HTERT RPE-1 (cell line): ENCODE results near the gene GRIN2A.

Experiments
- in situ Hi-C: fragments of 300-500 bp; cut with MboI; formaldehyde crosslinking; loops from 4 replicates; pipeline ENCODE4 v1.14.3; 2020; ENCODE audit warnings: low sequenced_read_pairs

The GRIN2A gene

DNA sequence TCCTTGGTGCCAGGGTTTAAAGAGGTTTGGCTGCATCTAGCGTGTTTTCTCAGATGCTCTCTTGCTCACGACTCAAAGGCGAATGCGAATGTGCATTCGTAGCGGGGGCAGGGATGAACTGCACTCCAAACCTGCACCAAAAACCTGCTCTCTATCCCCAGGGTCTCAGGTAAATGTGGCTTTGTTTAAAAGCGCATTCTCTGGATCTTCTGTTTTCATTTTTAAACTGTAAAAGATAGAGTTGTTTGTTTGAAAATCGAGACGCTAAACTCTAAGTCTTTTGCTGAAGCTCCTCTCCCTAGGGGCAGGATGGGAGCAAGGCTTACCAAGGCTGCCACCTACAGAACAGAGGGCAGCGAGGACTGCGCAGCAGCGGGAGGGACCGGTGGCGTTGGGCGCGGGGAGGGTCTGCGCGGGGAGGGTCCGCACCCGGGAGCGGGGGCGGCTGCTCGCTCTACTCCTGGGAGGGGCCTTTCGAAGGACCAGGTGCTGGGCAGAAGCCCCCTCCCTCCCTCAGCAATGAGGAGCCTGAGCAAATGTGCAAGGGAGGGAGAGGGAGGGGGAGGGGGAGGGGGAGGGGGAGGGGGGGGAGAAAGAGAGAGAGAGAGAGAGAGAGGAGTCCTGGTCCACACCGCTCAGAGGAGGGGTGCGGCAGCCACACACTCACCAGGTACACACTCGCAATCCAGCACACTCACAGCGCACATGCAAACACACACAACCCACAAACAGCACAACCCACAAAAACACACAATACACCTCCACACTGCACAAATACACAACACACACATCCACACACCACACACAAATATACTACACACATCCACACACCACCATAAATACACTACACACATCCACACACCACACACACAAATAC lies 142.8 kb downstream of the GRIN2A start:
- in situ Hi-C loops: no loop called here

DNA sequence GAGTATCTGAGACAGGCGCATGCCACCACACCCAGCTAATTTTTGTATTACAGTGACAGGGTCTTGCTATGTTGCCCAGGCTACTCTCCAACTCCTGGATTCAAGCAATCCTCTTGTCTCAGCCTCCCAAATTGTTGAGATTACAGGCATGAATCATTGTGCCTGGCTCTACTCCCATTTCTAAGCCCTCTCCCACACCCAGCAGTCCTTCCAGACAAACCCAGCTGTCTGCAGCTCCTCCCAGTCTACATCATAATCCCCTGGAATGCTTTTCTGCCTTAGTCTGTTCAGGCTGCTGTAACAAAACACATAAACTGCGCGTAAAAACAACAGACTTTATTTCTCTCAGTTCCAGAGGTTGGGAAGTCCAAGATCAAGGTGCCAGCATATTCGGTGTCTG lies 144.5 kb downstream of the GRIN2A start:
- in situ Hi-C loops: no loop called here

DNA sequence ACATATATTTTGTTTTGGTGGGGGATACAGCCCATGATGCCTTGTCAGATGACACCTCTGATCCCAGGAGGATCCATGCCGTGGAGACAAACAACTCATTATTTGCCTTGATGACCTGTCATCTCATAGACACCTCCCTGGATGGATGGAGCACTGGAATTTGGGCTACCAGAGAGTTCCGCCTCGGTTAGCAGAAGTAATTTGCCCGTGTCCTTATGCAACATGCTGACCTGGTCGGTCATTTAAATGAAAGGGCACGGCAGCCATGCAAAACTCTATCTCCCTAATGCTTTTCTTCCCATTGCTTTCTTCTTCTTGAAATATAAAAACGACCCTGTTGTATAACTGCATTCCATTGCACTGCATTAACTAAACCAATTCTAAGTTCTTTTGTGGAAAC lies 145.3 kb downstream of the GRIN2A start:
- in situ Hi-C loops: no loop called here

DNA sequence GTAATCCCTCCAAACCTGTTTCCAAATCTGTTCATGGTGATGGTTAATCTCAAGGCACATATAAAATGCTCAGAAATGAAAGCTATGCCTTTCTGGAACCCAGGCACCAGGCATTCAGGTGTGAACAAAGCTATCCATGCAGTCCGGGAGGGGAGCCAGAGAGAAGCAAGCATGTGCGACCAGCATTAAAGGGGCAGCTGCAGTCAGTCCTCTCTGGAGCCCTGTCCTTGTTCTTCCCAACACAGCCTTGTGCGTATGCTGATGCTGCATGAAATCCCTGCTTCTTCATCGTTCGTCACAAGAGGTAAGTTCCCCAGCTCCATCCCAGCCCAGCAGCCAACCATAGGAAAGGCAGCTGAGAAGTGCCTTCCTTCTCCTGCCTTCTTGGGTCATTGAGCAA lies 148.7 kb downstream of the GRIN2A start:
- in situ Hi-C loops: no loop called here

DNA sequence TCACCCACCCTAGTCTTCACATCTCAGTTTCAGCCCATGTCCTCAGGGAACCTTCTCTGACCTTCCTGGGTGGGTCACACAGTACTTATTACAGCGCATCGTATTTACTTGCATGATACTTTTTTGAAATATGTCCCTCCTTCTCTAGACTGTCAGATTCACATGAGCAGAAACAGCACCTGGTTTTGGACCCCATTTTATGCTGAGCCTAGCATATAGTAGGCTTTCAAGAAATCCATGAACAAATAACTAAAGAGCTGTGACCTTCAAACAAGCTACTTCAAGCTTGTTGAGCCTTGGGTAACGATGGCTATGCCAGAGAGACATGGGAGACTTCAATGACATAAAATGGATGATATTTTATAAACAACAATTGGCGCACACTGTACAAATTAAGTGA lies 150.3 kb downstream of the GRIN2A start:
- in situ Hi-C loops: no loop called here

DNA sequence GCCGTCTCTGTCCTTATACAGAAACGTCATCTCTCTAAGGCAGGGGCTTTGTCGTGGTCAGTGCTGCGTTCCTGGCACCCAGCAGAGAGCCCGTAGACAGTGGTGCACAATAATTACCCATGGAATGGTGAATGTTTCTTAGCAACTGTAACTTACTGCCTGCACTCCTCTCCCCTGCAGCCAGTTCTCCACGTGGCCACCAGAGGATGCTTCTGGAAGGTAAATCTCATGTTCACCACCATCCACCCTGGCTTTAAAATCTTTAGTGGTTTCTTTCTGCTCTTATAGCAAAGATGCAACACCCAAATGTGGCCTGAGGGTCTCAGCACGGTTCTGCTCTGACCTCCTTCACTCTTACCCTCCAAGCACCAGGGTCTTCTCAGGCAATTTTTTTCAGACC lies 150.8 kb downstream of the GRIN2A start:
- in situ Hi-C loops: no loop called here

- in situ Hi-C loops: no loop called here
Observed at GRCh38 chr16:10028644-10029043, 153.6 kb downstream of the GRIN2A start.

DNA sequence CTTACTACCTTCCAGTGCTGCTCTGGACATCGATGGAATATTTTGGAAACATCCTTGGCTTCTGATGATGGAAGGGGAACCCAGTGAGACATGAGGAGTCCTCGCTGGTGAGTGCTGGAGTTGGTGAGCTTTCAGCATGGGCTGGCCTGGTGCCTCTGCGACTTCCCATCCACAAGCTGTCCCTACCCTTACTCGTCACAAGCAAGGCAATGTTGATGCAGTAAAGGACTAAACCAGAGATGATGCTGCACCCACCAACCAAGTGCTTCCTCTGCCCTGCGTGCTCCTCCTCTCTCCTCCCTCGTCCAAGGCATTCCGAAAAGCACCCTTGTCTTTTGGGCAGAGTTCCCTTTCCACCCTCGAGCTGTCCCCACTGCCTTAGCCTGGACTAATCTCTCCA lies 154.7 kb downstream of the GRIN2A start:
- in situ Hi-C loops: no loop called here

DNA sequence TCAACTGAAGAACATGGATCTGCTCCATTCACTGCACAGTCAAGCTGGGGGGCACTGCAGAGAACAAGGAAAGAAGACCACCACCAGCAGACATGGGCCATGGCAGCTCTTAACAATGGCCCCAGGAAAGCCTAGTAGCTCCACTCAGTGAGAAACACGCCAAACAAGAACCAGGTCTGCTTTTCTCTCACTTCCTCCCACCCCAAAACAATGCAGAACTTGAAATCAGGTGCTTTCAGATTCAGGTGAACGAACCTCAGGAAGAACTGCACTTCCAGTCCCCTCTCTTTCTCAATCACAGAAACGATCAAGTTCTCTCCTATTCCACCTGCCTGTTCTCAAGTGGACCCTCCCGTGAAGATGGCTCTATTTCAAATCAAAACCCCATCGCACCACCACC lies 155.6 kb downstream of the GRIN2A start:
- in situ Hi-C loops: no loop called here

DNA sequence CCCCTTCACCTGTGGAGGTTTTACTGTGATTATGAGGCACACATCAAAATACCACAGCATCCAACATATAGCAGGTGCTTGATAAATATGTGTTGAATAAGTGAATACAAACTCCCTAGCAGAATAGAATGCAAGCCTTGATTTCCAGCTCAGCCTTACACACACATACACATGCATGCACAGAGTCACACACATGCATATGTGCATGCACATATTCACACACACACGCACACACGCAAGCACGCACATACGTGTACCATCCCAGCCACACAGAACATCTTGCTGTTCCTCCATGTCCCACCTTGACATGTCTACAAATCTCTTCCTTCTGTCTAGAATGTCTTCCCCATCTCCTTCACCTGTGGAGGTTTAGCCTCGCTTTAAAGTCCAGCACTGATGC lies 160.1 kb downstream of the GRIN2A start:
- in situ Hi-C loops: no loop called here

DNA sequence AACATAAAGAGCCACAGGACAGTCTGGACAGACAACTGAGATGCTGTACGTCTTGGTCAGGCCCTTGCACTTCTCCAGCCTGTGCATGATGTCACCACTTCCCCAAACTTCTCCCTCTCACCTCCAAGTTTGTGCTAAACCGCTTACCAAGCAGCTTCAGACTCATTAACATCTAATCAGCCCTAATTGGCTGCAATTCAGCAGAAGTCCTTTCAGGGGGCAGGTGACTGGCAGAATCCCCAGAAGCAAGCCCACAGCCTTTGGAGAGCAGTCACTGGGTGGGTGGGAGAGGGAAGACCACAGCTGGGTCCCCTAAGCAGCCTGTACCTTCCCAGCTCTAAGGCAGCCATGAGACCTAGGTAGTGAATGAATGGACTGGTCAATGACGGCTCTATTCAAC lies 161.4 kb downstream of the GRIN2A start:
- in situ Hi-C loops: no loop called here

GRCh38 chr16:10016752-10017151 lies 165.5 kb downstream of the GRIN2A start:
- in situ Hi-C loops: no loop called here

- in situ Hi-C loops: no loop called here
Observed at GRCh38 chr16:10015397-10015796, 166.8 kb downstream of the GRIN2A start.

DNA sequence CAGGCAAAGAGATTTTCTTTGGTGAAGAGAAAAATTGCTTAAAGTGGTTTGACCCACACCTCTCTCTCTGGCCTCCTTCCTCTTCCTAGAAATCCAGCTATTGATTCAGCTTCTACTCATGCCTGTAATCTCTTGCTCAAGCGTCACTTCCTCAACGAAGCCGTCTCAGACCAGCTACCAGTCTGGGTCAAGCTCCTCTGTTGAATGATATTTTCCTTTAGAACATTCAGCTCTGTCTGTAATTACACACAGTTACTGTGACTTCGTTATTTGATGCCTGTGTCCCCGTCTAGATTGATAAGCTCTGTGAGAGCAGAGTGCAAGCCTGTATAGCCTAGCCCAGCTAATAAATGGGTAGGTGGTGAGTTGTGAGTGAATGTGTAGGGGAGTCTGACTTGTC lies 168.5 kb downstream of the GRIN2A start:
- in situ Hi-C loops: no loop called here

GRCh38 chr16:10013364-10013763 lies 168.9 kb downstream of the GRIN2A start:
- in situ Hi-C loops: no loop called here

GRCh38 chr16:10009684-10010083 lies 172.5 kb downstream of the GRIN2A start:
- in situ Hi-C loops: no loop called here

DNA sequence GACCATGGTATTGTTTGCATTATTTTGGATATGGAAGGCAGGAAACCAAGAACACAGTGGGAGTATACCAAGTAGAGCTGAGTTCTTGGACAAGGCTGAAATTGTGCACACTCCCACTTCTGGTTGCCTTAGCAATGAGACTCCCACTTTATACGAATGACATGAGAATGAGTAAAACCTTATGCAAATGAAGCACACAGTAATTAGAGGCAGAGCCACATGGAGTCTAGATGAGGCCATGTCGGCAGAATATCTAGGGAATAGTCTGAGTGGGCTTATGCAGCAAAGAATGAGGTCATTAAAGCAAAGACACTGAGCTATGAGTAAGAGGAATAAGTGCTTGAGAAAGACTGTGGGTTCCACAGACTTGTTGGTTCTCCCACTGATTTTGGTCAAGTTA lies 178.7 kb downstream of the GRIN2A start:
- in situ Hi-C loops: no loop called here

- in situ Hi-C loops: no loop called here
Observed at GRCh38 chr16:10001258-10001775, 180.9 kb downstream of the GRIN2A start.

DNA sequence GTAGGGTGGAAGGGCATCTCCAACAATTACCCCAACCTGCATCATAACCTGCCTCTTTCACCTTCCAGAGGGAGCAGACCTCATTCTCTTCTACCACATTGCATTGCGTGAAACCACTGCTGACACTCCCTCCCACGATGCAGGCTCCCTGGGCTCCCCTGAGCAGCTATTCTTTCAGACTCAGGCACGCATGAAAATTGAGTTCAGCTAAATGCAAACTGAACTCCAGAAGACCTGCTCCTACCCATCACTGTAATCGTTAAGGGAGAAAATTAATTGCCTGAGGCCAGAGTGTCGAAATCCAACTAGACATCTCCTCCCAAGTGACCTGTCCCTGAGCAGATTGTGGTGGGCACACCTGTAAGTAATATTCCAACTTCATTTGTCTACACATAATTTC lies 186.0 kb downstream of the GRIN2A start:
- in situ Hi-C loops: no loop called here

DNA sequence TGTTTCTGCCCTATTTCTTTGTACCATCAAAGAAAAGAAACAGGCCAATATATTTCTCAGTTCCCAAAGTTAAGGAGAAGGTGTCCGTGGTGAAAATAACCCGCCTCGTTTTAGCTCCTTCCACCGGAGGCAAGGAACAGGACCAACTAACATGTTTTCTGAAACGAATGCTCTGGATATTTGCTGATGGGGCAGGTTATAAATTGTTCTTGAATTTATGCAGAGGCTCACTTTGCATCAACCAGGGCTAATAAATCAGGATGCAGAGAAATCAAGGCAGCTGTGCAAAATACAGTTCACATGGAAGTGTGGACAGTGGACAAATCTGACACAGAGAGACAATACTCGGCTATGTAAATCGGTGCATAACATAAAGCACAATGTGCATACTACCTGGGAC lies 189.8 kb downstream of the GRIN2A start:
- in situ Hi-C loops: no loop called here

DNA sequence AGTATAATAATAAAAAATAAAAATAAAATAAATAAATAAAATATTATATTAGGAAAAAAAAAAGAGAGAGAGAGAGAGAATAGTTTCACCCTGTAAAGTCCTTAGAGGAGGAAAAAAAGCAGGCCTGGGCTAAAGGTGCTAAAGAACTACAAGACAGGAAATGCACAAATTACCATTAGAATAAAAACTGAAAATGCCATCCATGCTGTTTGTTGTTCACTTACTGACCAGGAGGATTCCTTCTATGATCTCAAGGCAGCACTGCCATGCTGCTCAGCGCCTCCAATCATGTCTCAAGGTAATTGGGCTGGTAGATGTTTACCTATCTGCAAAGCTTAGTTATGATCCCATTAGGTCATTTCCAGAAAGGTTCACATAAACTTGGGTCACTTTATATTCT lies 201.2 kb downstream of the GRIN2A start:
- in situ Hi-C loops: no loop called here

- in situ Hi-C loops: no loop called here
Observed at GRCh38 chr16:9978160-9978725, 204.0 kb downstream of the GRIN2A start.
